Astrocyte (in vitro differentiated cells and primary cell): Measurements from ENCODE around the gene ZNF862. TPM values are rescaled to one million over a fixed set of nuclear protein-coding genes. Genes with fewer than 3 reads are reported as not detected.
A peak's percentile ranks its signal among the peaks of the same experiment; 100 is the strongest.
"Not testable (repeated sequence)": the region's sequence is repeated elsewhere in the genome, so short reads cannot be mapped to it uniquely, and the experiment has no call there.

Experiments used
- DNase-seq: peaks from one replicate; pipeline ENCODE4 v3.0.0-alpha.2; 2010; ENCODE audit warnings: low read depth
- FAIRE-seq: peaks from 2 replicates; lab custom pipeline; 2011; peaks lifted over from hg19 to GRCh38; lab: Jason Lieb, UNC
- H2AFZ ChIP-seq: 2 replicates; pipeline ENCODE4 v1.6.0; 2012; ENCODE audit warnings: low read depth, low read length, inconsistent platforms
- H3K27ac ChIP-seq: 2 replicates; pipeline ENCODE4 v1.5.1; 2011; ENCODE audit warnings: low read depth, low read length, inconsistent platforms
- H3K27me3 ChIP-seq: 2 replicates; pipeline ENCODE4 v1.6.0; 2011; ENCODE audit warnings: low read length, inconsistent platforms; ENCODE audit not compliant: insufficient read depth
- H3K36me3 ChIP-seq: 2 replicates; pipeline ENCODE4 v1.5.1; 2011; ENCODE audit warnings: low read length, inconsistent platforms; ENCODE audit not compliant: insufficient read depth
- H3K4me1 ChIP-seq: 2 replicates; pipeline ENCODE4 v1.5.1; 2011; ENCODE audit warnings: low read length, inconsistent platforms; ENCODE audit not compliant: insufficient read depth
- H3K4me2 ChIP-seq: 2 replicates; pipeline ENCODE4 v1.6.0; 2012; ENCODE audit warnings: low read length, inconsistent platforms
- H3K4me3 ChIP-seq: 2 replicates; pipeline ENCODE4 v1.5.1; 2011; ENCODE audit warnings: low read depth, mild to moderate bottlenecking, low read length, inconsistent platforms; ENCODE audit not compliant: insufficient read depth
- H3K79me2 ChIP-seq: 2 replicates; pipeline ENCODE4 v1.6.0; 2012; ENCODE audit warnings: mild to moderate bottlenecking, low read length, inconsistent platforms; ENCODE audit not compliant: insufficient read depth
- H3K9ac ChIP-seq: 2 replicates; pipeline ENCODE4 v1.6.0; 2012; ENCODE audit warnings: mild to moderate bottlenecking, low read length, inconsistent platforms
- H3K9me3 ChIP-seq: 2 replicates; pipeline ENCODE4 v1.5.1; 2012; ENCODE audit warnings: low read depth, mild to moderate bottlenecking, low read length, inconsistent platforms; ENCODE audit not compliant: insufficient read depth
- H4K20me1 ChIP-seq: 2 replicates; pipeline ENCODE4 v1.6.0; 2012; ENCODE audit warnings: low read length, inconsistent platforms; ENCODE audit not compliant: insufficient read depth
- H3K27ac Mint-ChIP-seq: one replicate; pipeline ENCODE4 v1.8.0; 2021; ENCODE audit warnings: mild to moderate bottlenecking, mixed read lengths; ENCODE audit not compliant: unreplicated experiment
- H3K27me3 Mint-ChIP-seq: one replicate; pipeline ENCODE4 v1.8.0; 2021; ENCODE audit warnings: low read depth, mixed read lengths; ENCODE audit not compliant: unreplicated experiment
- H3K36me3 Mint-ChIP-seq: one replicate; pipeline ENCODE4 v1.8.0; 2021; ENCODE audit warnings: low read depth, mixed read lengths; ENCODE audit not compliant: unreplicated experiment
- H3K4me1 Mint-ChIP-seq: one replicate; pipeline ENCODE4 v1.8.0; 2021; ENCODE audit warnings: low read depth, mixed read lengths; ENCODE audit not compliant: unreplicated experiment
- H3K4me3 Mint-ChIP-seq: one replicate; pipeline ENCODE4 v1.8.0; 2021; ENCODE audit warnings: mild to moderate bottlenecking, moderate library complexity, mixed read lengths; ENCODE audit not compliant: unreplicated experiment
- H3K9me3 Mint-ChIP-seq: one replicate; pipeline ENCODE4 v1.8.0; 2021; ENCODE audit warnings: mild to moderate bottlenecking, mixed read lengths; ENCODE audit not compliant: unreplicated experiment
- CTCF ChIP-seq: IDR thresholded peaks from 2 replicates; pipeline ENCODE4 v1.5.1; 2011; ENCODE audit warnings: low read depth, mild to moderate bottlenecking, inconsistent platforms, low read length, moderate library complexity; ENCODE audit not compliant: insufficient read depth
- EZH2 ChIP-seq: IDR thresholded peaks from 2 replicates; pipeline ENCODE4 v1.6.1; 2012; ENCODE audit warnings: mild to moderate bottlenecking, low read length, inconsistent platforms; ENCODE audit not compliant: insufficient read depth
- total RNA-seq: library from RNA; stranded (reverse); gene quantifications from 2 replicates; pipeline ENCODE4 v1.2.1, GENCODE V29; 2021

Gene ZNF862
- total RNA-seq, 1 donor from 2014 or later = 13.2 TPM

DNA sequence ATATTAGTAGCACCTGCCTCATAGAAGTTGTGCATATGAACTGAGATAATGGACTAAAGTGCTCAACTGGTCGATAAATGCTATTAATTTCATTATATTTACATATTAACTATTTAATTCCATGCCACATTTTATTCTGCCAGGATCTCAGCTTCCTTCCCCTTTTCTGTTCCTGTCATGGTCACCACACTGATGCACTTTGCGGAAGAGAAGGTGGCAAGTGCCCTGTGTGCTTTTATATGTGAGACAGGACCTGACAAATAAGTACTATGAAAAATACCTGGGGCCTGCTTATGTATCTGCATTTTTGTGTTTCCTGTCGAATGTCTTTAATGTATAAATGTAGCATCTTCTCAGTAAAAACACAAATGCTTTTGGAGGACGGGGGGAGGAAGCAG lies 47.8 kb downstream of the ZNF862 start:
- H3K36me3 Mint-ChIP-seq = no peaks in the 10 kb centered on the region
- H3K27ac Mint-ChIP-seq = no peak overlapping the region
- Histone ChIP-seq H3K9me3 (no peaks in the 10 kb centered on the region), H3K79me2 (no peaks in the 10 kb centered on the region), H2AFZ (no peak overlapping the region), H4K20me1 (no peaks in the 10 kb centered on the region), H3K4me1 (no peaks in the 10 kb centered on the region), H3K36me3 (no peaks in the 10 kb centered on the region), H3K9ac (no peak overlapping the region), H3K27me3 (no peaks in the 10 kb centered on the region), H3K4me2 (no peak overlapping the region), H3K27ac (no peak overlapping the region), H3K4me3 (no peak overlapping the region)
- peaks cover 6% of the 10 kb centered on the region for H3K4me1 Mint-ChIP-seq
- peaks cover 5% of the 10 kb centered on the region for H3K27me3 Mint-ChIP-seq
- DNase-seq (no peak), FAIRE-seq (no peak)
- no peak overlapping the region for H3K4me3 Mint-ChIP-seq
- no peaks in the 10 kb centered on the region for H3K9me3 Mint-ChIP-seq
- TF ChIP-seq CTCF (no peak), EZH2 (no peak)

DNA sequence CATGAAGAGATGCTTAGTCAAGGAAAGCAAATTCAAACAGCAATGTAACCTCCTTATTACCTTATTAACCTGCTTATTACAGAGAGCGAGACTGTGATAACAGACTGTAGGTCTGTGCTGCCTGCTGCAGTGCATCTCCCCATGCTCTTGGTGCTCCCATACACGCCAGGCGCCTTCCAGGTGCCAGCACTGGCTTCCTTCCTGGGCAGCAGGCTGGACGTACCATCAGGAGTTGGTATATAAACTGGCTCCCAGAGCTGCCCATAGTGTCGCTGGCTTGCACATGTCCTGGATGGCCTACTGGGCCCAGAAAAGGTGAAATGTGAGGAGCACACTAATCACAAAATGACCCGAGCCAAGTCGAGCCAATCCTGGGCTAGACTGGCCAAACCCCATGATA lies 49.1 kb downstream of the ZNF862 start:
- no peaks in the 10 kb centered on the region for H3K36me3 Mint-ChIP-seq
- H3K9me3 Mint-ChIP-seq = no peaks in the 10 kb centered on the region
- Histone ChIP-seq H3K4me2 (no peak overlapping the region), H3K4me3 (no peak overlapping the region), H3K4me1 (no peaks in the 10 kb centered on the region), H3K27me3 (no peaks in the 10 kb centered on the region), H3K79me2 (no peaks in the 10 kb centered on the region), H3K27ac (no peak overlapping the region), H2AFZ (no peak overlapping the region), H3K9me3 (no peaks in the 10 kb centered on the region), H3K9ac (no peak overlapping the region), H3K36me3 (no peaks in the 10 kb centered on the region), H4K20me1 (no peaks in the 10 kb centered on the region)
- FAIRE-seq (no peak), DNase-seq (no peak)
- TF ChIP-seq EZH2 (no peak), CTCF (no peak)
- no peak overlapping the region for H3K27ac Mint-ChIP-seq
- no peak overlapping the region for H3K4me3 Mint-ChIP-seq
- peaks cover 5% of the 10 kb centered on the region for H3K27me3 Mint-ChIP-seq
- H3K4me1 Mint-ChIP-seq = peaks cover 6% of the 10 kb centered on the region

DNA sequence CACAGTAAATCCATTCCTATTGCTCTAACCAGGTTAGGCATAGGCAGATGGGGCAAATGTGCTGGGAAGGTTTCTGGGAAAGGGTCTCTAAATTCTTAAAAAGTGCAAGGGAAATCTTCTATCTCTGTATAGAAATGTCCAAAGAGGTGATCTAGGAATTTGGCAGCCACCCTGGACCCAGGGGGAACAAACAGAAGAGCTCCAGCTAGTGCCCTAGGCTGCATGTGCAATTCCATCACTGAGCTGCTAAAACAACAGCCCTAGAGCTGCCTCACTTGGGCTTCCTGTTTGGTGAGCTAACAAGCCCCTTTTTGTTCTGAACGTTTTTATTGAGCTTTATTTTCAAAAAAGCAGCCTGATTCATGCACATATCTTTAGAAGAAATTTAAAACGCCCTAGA lies 52.5 kb downstream of the ZNF862 start:
- not testable (repeated sequence) for DNase-seq, H3K36me3 ChIP-seq, H3K4me3 ChIP-seq, H3K27me3 Mint-ChIP-seq, H2AFZ ChIP-seq, H3K4me1 Mint-ChIP-seq, H3K27ac Mint-ChIP-seq, H3K79me2 ChIP-seq, H3K27ac ChIP-seq, H3K4me2 ChIP-seq, H3K27me3 ChIP-seq, H4K20me1 ChIP-seq, H3K9ac ChIP-seq, FAIRE-seq, H3K36me3 Mint-ChIP-seq, H3K9me3 ChIP-seq, H3K9me3 Mint-ChIP-seq, H3K4me1 ChIP-seq, H3K4me3 Mint-ChIP-seq

GRCh38 chr7:149894957-149895356 lies 56.8 kb downstream of the ZNF862 start:
- H3K79me2 ChIP-seq, H3K9me3 Mint-ChIP-seq, H3K27me3 ChIP-seq, H3K36me3 ChIP-seq, H2AFZ ChIP-seq, H3K4me2 ChIP-seq, H3K27me3 Mint-ChIP-seq, H3K27ac Mint-ChIP-seq, H3K27ac ChIP-seq, H3K36me3 Mint-ChIP-seq, H3K9me3 ChIP-seq, DNase-seq, H3K4me3 Mint-ChIP-seq, H4K20me1 ChIP-seq, H3K4me1 ChIP-seq, H3K4me3 ChIP-seq, H3K4me1 Mint-ChIP-seq, H3K9ac ChIP-seq: not testable (repeated sequence)
- peak; percentile 13 for FAIRE-seq

DNA sequence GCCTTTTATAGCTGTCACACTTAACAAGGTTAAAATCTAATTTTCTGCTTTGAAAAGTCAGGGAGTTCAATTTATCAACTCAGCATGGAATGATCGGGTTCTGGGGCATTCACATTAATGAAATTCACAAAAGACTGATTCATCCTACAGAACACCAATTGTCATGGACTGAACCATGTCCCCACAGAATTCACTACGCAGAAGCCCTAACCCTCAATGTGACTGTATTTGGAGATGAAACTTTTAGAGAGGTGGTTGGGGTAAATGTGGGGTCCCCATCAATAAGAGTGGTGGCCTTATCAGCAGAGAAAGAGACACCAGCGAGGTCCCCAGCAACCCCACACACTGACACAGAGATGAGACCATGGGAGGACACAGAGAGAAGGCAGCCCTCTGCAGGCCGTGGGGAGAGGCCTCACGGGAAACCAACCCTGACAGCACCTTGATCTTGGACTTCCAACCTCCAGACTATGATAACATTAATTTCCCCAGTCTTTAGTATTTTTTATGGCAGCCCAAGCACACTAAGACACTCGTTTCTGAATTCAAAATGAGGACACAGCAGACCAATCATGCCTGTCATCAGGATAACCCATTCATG lies 69.7 kb downstream of the ZNF862 start:
- not testable (repeated sequence) for H3K27me3 ChIP-seq, H3K36me3 ChIP-seq, H3K27ac ChIP-seq, H3K79me2 ChIP-seq, H3K9me3 Mint-ChIP-seq, H3K9ac ChIP-seq, H3K4me1 Mint-ChIP-seq, H2AFZ ChIP-seq, H3K36me3 Mint-ChIP-seq, FAIRE-seq, H3K9me3 ChIP-seq, H3K4me3 Mint-ChIP-seq, DNase-seq, H3K4me2 ChIP-seq, H3K4me1 ChIP-seq, H3K27ac Mint-ChIP-seq, H3K27me3 Mint-ChIP-seq, H4K20me1 ChIP-seq, H3K4me3 ChIP-seq
